Lower lobe of right lung (tissue), 2 donors: ENCODE data around the gene DCP1A. TPM values are rescaled to one million over a fixed set of nuclear protein-coding genes. Genes with fewer than 3 reads are reported as not detected.

ENCODE experiments used
- ATAC-seq, 2 donors: fragments of 200-7000 bp; cut with Tn5 transposase; one replicate each; pipeline ENCODE4 v1.9.1; 2020 to 2022; ENCODE audit warnings: mild to moderate bottlenecking in 2 of 2, moderate library complexity in 2 of 2
- DNase-seq: peaks from one replicate; pipeline ENCODE4 v3.0.0-alpha.2; 2020
- H3K27ac ChIP-seq: fragments of 200-600 bp; one replicate; pipeline ENCODE4 v1.8.0; 2022
- H3K27me3 ChIP-seq: fragments of 200-600 bp; one replicate; pipeline ENCODE4 v1.8.0; 2022; ENCODE audit warnings: low read depth
- H3K36me3 ChIP-seq: fragments of 200-600 bp; one replicate; pipeline ENCODE4 v1.8.0; 2022; ENCODE audit warnings: mild to moderate bottlenecking
- H3K4me1 ChIP-seq: fragments of 200-600 bp; one replicate; pipeline ENCODE4 v1.8.0; 2022
- H3K4me3 ChIP-seq: fragments of 200-600 bp; one replicate; pipeline ENCODE4 v1.8.0; 2022; ENCODE audit warnings: mild to moderate bottlenecking
- H3K9me3 ChIP-seq: fragments of 200-600 bp; one replicate; pipeline ENCODE4 v1.8.0; 2022
- intact Hi-C: fragments of 100-400 bp; cut with DNase I; formaldehyde crosslinking; loops from one replicate; pipeline ENCODE4 v1.11.0; 2022
- total RNA-seq: library from RNA; stranded (reverse); fragmentation: NEBNext Ultra II Directional; extraction: Animal tissue kit (Norgen Biotek cat#: 25700); gene quantifications from one replicate; pipeline ENCODE4 v1.2.1, GENCODE V29; 2021
- TF ChIP-seq, protein P1 (sequence below): fragments of 200-600 bp; IDR thresholded peaks from one replicate; pipeline ENCODE4 v1.8.0; 2022; ENCODE audit warnings: antibody characterized with exemption, mild to moderate bottlenecking
- donor health status: DM: no; HTN: yes; CAD: no; lungs with severe emphysema.

DCP1A gene
- total RNA-seq, 1 donor from 2014 or later, result 25.1 TPM

DNA sequence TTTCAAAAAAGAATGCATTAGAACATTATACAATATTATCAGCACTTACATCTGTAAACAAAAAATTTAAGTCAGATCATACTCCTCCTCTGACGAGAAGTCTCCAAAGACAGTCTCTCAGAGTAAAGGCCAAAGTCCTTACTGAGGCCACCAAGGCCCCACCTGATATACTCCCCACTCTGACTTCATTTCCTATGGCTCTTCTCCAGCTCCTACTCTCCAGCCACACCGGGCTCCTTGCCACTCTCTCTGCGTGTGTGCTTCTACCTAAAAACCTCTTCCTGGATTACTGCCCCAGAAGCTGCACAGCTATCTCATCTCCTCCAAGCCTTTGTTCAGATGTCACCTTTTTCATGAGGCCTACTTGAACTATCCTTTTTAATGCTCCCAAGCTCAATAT, 5.0 kb downstream of the DCP1A start:
- TF ChIP-seq, protein P1, sequence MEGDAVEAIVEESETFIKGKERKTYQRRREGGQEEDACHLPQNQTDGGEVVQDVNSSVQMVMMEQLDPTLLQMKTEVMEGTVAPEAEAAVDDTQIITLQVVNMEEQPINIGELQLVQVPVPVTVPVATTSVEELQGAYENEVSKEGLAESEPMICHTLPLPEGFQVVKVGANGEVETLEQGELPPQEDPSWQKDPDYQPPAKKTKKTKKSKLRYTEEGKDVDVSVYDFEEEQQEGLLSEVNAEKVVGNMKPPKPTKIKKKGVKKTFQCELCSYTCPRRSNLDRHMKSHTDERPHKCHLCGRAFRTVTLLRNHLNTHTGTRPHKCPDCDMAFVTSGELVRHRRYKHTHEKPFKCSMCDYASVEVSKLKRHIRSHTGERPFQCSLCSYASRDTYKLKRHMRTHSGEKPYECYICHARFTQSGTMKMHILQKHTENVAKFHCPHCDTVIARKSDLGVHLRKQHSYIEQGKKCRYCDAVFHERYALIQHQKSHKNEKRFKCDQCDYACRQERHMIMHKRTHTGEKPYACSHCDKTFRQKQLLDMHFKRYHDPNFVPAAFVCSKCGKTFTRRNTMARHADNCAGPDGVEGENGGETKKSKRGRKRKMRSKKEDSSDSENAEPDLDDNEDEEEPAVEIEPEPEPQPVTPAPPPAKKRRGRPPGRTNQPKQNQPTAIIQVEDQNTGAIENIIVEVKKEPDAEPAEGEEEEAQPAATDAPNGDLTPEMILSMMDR, result no peak
- DNase-seq (no peak), ATAC-seq (no peak)
- Histone ChIP-seq H3K4me1 (peaks cover 23% of the 10 kb centered on the region), H3K4me3 (no peak overlapping the region), H3K9me3 (no peaks in the 10 kb centered on the region), H3K36me3 (peaks cover 64% of the 10 kb centered on the region), H3K27me3 (no peaks in the 10 kb centered on the region), H3K27ac (no peak overlapping the region)
- intact Hi-C loops, result no loop called here

- Histone ChIP-seq H3K27ac (no peak overlapping the region), H3K4me3 (no peak overlapping the region), H3K36me3 (peaks cover 86% of the 10 kb centered on the region), H3K4me1 (peaks cover 2% of the 10 kb centered on the region), H3K27me3 (no peaks in the 10 kb centered on the region), H3K9me3 (no peaks in the 10 kb centered on the region)
- DNase-seq, result no peak
- intact Hi-C loops, result no loop called here
- TF ChIP-seq, protein P1, result no peak
- no peak for ATAC-seq
These were observed 10.0 kb downstream of the DCP1A start for GRCh38 chr3:53337167-53337940.

- Histone ChIP-seq H3K4me1 (no peaks in the 10 kb centered on the region), H3K36me3 (peaks cover 81% of the 10 kb centered on the region), H3K27me3 (no peaks in the 10 kb centered on the region), H3K4me3 (no peak overlapping the region), H3K27ac (no peak overlapping the region), H3K9me3 (no peaks in the 10 kb centered on the region)
- no peak for DNase-seq
- no peak for ATAC-seq
- intact Hi-C loops, result no loop called here
- TF ChIP-seq, protein P1, result no peak
These were observed 12.6 kb downstream of the DCP1A start for GRCh38 chr3:53334742-53335141.

- H3K27me3 ChIP-seq, result no peaks in the 10 kb centered on the region
- DNase-seq, result no peak
- peaks cover 57% of the 10 kb centered on the region for H3K36me3 ChIP-seq
These were observed 15.5 kb downstream of the DCP1A start for GRCh38 chr3:53331871-53332270.

GRCh38 chr3:53329897-53330296, 17.4 kb downstream of the DCP1A start:
- H3K27me3 ChIP-seq, result no peaks in the 10 kb centered on the region
- TF ChIP-seq, protein P1, result no peak
- no peak overlapping the region for H3K4me3 ChIP-seq
- peaks cover 44% of the 10 kb centered on the region for H3K36me3 ChIP-seq
- no peak overlapping the region for H3K27ac ChIP-seq
- intact Hi-C loops, result no loop called here
- ATAC-seq, result no peak
- no peaks in the 10 kb centered on the region for H3K9me3 ChIP-seq
- DNase-seq, result no peak
- H3K4me1 ChIP-seq, result no peaks in the 10 kb centered on the region

More at GRCh38 chr3:53331871-53332270, 15.5 kb downstream of the DCP1A start:
- Histone ChIP-seq H3K4me1 (no peaks in the 10 kb centered on the region), H3K9me3 (no peaks in the 10 kb centered on the region), H3K27ac (no peak overlapping the region), H3K4me3 (no peak overlapping the region)
- intact Hi-C loops, result no loop called here
- TF ChIP-seq, protein P1, result no peak
- ATAC-seq, result no peak
